Stomach (tissue), 9 donors: ENCODE measurements around the gene CLCN2. TPM values are rescaled to one million over a fixed set of nuclear protein-coding genes. Genes with fewer than 3 reads are reported as not detected.

Source experiments
- DNase-seq, 2 donors: peaks; one replicate each; pipeline versions ENCODE4 v3.0.0 to v3.0.0-alpha.2; 2013 to 2019
- H3K27ac ChIP-seq, 5 donors: fragments of 200-600 bp in 4 of 5; sonication (generic) in 4 of 5; one replicate each; pipeline ENCODE4 v1.5.1; 2013 to 2019; ENCODE audit warnings: mild to moderate bottlenecking in 1 of 5, moderate library complexity in 1 of 5
- H3K27me3 ChIP-seq, 3 donors: fragments of 200-600 bp; sonication (generic); one replicate each; pipeline ENCODE4 v1.5.1; 2017 to 2019; ENCODE audit warnings: mixed run types in 1 of 3
- H3K36me3 ChIP-seq, 4 donors: fragments of 200-600 bp; sonication (generic); 1 replicate in 3 of 4; 2 replicates in 1 of 4; pipeline ENCODE4 v1.5.1; 2016 to 2019
- H3K4me1 ChIP-seq, 4 donors: fragments of 200-600 bp; sonication (generic); one replicate each; pipeline ENCODE4 v1.5.1; 2016 to 2019
- H3K4me3 ChIP-seq, 4 donors: fragments of 200-600 bp; sonication (generic) in 3 of 4; one replicate each; pipeline ENCODE4 v1.5.1; 2016 to 2019; ENCODE audit warnings: mild to moderate bottlenecking in 1 of 4
- H3K9me3 ChIP-seq, 4 donors: fragments of 200-600 bp; sonication (generic); one replicate each; pipeline ENCODE4 v1.5.1; 2016 to 2019
- CTCF ChIP-seq, 7 experiments: fragments of 450-650 bp in 4 of 7; fragments of 200-600 bp in 3 of 7; sonication (generic) in 3 of 7; IDR thresholded peaks; one replicate each; pipeline ENCODE4 v1.5.1; 2016 to 2019; ENCODE audit warnings: antibody characterized with exemption in 7 of 7, control low read depth in 2 of 7, mild to moderate bottlenecking in 1 of 7
- EP300 ChIP-seq: sonication (generic); formaldehyde crosslinking; IDR thresholded peaks from one replicate; pipeline ENCODE4 v1.6.1; 2017; ENCODE audit warnings: antibody characterized with exemption
- POLR2A ChIP-seq, 4 donors: fragments of 450-650 bp; IDR thresholded peaks; one replicate each; pipeline ENCODE4 v1.6.1; 2016; ENCODE audit warnings: antibody characterized with exemption in 4 of 4, control low read depth in 2 of 4, mild to moderate bottlenecking in 1 of 4, moderate library complexity in 1 of 4
- POLR2AphosphoS5 ChIP-seq, 3 donors: sonication (generic); formaldehyde crosslinking; IDR thresholded peaks; one replicate each; pipeline ENCODE4 v1.6.1; 2016; ENCODE audit warnings: antibody characterized with exemption in 3 of 3
- WGBS, 5 donors: extraction: QIAGEN DNeasy Blood & Tissue Kit in 3 of 5; methylation state at CpG; one replicate each; pipeline versions ENCODE4 v1.1.5 to v1.1.7; 2013 to 2018; 5-methylcytosine and 5-hydroxymethylcytosine counted together
- intact Hi-C: fragments of 100-400 bp; cut with DNase I; formaldehyde crosslinking; loops from one replicate; pipeline ENCODE4 v1.15.1; 2023; ENCODE audit warnings: low total_unique reads
- polyA plus RNA-seq, 3 donors: library from polyadenylated mRNA; stranded (reverse); fragments of 200-250 nt; gene quantifications; one replicate each; pipeline ENCODE4 v1.2.3, GENCODE V29; 2013
- total RNA-seq, 5 donors: library from RNA; depleted of rRNA; stranded (reverse); fragments of >200 nt; gene quantifications; one replicate each; pipeline versions ENCODE4 v1.1.0 to v1.2.3, GENCODE V29; 2014 to 2016
- donor health status: healthy with polysubstance abuse.
- donor health status: Bipolar disorder and iron deficiency.
- donor health status: healthy.

CLCN2 gene
- total and polyA plus RNA-seq, 8 donors, result 2.1 to 34.5 (median 5.1) TPM

- Histone ChIP-seq H3K9me3 (no peaks in the 10 kb centered on the region), H3K4me1 (no peaks in the 10 kb centered on the region), H3K36me3 (peaks cover 0 to 36% (median 18%) of the 10 kb centered on the region in 4 donors), H3K27me3 (peaks cover 0 to 9% (median 0%) of the 10 kb centered on the region in 3 donors), H3K4me3 (no peak overlapping the region), H3K27ac (no peak overlapping the region)
- 79 to 88% (median 88%) methylated on average over 4 to 5 of the region's 5 CpGs for WGBS, 5 donors
- intact Hi-C loops, result no loop called here
- no peak for TF ChIP-seq CTCF (IDR thresholded peaks at IDR 0.05)
- no peak for TF ChIP-seq EP300
- TF ChIP-seq POLR2A (IDR thresholded peaks at IDR 0.05), result no peak
- TF ChIP-seq POLR2AphosphoS5 (IDR thresholded peaks at IDR 0.05), result no peak
- DNase-seq, result no peak
These were observed 28.6 kb upstream of the CLCN2 start for GRCh38 chr3:184389935-184390528.

- no peak overlapping the region for H3K4me3 ChIP-seq
- H3K27ac ChIP-seq, result no peak overlapping the region
- no peak for DNase-seq
- no peaks in the 10 kb centered on the region for H3K4me1 ChIP-seq
- intact Hi-C loops, result no loop called here
- peaks cover 0 to 9% (median 0%) of the 10 kb centered on the region in 3 donors for H3K27me3 ChIP-seq
- WGBS, 5 donors, result 44 to 52% (median 47%) methylated on average over 4 to 5 of the region's 5 CpGs
- no peaks in the 10 kb centered on the region for H3K9me3 ChIP-seq
- peaks cover 0 to 43% (median 20%) of the 10 kb centered on the region in 4 donors for H3K36me3 ChIP-seq
- no peak for TF ChIP-seq CTCF (IDR thresholded peaks at IDR 0.05)
These were observed 28.0 kb upstream of the CLCN2 start for GRCh38 chr3:184389384-184389783.

GRCh38 chr3:184388936-184389230 lies 27.5 kb upstream of the CLCN2 start:
- intact Hi-C loops, result no loop called here
- Histone ChIP-seq H3K27me3 (peaks cover 0 to 9% (median 0%) of the 10 kb centered on the region in 3 donors), H3K4me1 (no peaks in the 10 kb centered on the region), H3K9me3 (no peaks in the 10 kb centered on the region), H3K27ac (no peak overlapping the region), H3K36me3 (peaks cover 0 to 45% (median 20%) of the 10 kb centered on the region in 4 donors), H3K4me3 (no peak overlapping the region)
- no peak for DNase-seq
- WGBS, 5 donors, result 72 to 82% (median 78%) methylated on average over 5 to 8 of the region's 8 CpGs
- no peak for TF ChIP-seq POLR2AphosphoS5 (IDR thresholded peaks at IDR 0.05)
- TF ChIP-seq POLR2A (IDR thresholded peaks at IDR 0.05), result no peak
- TF ChIP-seq CTCF (IDR thresholded peaks at IDR 0.05), result no peak
- no peak for TF ChIP-seq EP300

GRCh38 chr3:184388164-184388935 lies 26.9 kb upstream of the CLCN2 start:
- Histone ChIP-seq H3K9me3 (no peaks in the 10 kb centered on the region), H3K27me3 (peaks cover 0 to 9% (median 0%) of the 10 kb centered on the region in 3 donors), H3K36me3 (peaks cover 0 to 45% (median 20%) of the 10 kb centered on the region in 4 donors), H3K27ac (no peak overlapping the region), H3K4me1 (no peaks in the 10 kb centered on the region), H3K4me3 (no peak overlapping the region)
- WGBS, 5 donors, result 76 to 89% (median 79%) methylated on average over 6 to 8 of the region's 8 CpGs
- no peak for TF ChIP-seq CTCF (IDR thresholded peaks at IDR 0.05)
- no peak for TF ChIP-seq POLR2AphosphoS5 (IDR thresholded peaks at IDR 0.05)
- TF ChIP-seq EP300, result no peak
- TF ChIP-seq POLR2A (IDR thresholded peaks at IDR 0.05), result no peak
- intact Hi-C loops, result no loop called here
- DNase-seq, result no peak
